NK-92 treated with Interleukin-12 subunit alpha and Interleukin-12 subunit beta, amount 100 ng/mL, for 24 hours (cell line): ENCODE measurements around the gene IMP4.

Source experiments
- DNase-seq: peaks from one replicate; lab custom pipeline; 2025; lab: John Stamatoyannopoulos, UW

Gene IMP4

DNA sequence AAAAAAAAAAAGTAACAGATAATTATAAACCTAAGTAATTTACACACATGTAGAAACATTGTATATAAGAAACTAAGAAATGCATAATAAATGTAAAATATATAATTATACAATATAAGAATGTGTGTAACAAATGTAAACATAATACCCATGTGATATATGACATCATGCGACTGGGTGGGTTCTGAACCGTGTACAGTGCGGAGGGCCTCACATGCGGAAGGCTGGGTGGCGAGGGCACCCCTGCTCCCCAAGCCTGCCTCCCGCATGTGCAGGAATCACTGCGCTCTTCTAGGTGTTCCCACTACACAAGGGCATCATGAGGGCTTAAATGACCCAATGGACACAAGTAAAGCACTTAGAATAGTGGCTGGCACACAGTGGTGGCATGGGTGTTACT, 15.2 kb downstream of the IMP4 start:
- no peak for DNase-seq

DNA sequence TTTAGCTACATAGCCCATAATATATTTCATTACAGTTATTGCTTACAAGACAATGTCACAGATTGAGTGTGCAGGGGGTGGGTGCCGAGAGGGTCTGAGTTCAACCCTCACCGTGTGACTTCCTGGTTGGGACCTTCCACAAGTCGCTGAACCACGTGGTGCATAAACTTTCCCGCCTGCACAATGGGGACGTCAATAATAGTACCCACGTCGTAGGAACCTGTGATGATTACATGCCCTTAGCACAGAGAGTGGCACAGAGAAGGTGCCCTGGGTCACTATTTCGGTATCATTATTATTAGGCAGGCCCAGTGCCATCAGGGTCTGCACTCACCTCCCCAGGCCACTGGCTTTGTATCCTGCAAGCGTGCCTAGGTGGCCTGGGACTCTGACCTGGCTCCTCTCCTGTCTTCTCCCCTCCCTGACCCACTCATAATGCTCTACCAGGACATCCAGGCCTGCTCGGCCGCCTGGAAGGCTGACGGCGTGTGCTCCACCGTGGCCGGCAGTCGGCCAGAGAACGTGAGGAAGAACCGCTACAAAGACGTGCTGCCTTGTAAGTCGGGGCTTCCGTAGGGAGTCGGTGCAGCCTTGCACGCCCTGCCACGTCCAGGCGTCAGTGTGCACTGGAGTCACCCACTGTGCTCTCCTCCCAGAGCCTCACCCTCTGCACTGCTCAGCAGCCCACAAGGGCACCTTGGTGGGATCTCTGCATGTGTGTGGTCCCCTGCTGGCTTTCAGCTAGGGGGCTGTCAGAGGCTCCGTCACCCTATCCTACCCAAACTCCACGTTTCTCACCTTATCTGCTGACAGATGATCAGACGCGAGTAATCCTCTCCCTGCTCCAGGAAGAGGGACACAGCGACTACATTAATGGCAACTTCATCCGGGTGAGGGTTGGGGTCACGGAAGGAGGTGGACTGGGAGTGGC, 16.0 kb downstream of the IMP4 start:
- no peak for DNase-seq

DNA sequence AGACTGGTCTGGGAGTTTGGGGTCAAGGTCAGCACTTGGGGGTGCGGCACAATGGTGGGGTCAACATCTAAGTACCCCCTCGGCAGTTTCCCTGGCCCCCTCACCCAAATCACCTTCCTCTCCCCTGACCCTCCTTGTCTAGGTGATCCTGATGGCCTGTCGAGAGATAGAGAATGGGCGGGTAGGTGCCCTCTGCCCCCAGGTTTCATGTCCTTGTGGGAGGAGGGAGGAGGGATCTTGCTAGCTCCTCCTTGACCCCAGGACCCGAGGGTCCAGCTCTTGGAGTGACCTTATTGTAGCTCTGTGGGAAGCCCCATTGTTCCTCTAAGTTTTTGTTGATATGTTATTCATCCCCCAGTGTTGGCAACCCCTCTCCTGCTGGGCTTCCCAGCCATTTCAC, 16.8 kb downstream of the IMP4 start:
- no peak for DNase-seq

DNA sequence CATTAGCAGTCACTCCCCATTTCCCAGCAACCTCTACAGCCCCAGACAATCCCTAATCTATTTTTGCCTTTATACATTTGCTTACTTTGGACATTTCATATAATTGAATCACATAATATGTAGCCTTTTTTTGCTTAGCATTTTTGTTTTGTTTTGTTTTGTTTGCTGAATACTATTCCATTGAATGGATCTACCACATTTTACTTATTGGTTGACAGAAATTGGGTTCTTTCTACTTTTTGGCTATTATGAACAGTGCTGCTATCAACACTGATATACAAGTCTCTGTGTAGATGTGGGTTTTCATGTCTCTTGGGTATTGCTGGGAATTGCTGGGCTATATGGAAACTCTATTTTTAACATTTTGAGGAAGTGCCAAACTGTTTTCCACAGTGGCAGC, 20.8 kb downstream of the IMP4 start:
- no peak for DNase-seq

DNA sequence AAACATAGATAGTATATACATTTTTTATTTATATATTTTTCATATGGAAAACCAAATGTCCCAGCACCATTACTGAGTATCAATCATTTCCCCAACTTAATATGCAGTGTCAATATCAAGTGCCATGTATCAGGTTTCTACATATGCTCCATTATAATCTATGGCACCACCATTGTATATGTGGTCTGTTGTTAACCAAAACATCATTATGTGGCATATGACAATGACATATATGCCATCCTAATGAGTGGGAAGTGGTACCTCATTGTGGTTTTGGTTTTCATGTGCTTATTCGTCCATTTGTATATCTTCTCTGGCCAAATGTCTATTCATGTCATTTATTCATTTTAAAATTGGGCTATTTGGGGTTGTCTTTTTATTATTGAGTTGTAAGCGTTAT, 22.4 kb downstream of the IMP4 start:
- no peak for DNase-seq

DNA sequence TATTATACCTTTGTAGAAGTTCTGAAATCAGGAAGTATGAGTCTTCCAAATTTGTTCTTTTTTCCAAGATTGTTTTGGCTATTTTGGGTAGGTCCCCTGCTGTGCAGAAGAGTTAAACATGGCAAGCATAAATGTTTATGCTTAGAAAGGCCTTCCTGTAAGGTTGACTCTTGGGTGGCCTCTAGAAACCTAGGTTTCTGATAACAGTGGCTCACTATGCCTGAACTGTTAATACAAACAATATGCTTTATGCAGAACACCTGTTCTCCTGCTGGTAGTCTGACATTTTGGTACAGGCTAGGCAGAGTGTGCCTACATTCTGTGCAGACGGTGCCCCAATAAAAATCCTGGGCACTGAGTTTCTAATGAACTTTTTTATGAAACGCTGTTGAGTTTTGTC, 23.3 kb downstream of the IMP4 start:
- no peak for DNase-seq

DNA sequence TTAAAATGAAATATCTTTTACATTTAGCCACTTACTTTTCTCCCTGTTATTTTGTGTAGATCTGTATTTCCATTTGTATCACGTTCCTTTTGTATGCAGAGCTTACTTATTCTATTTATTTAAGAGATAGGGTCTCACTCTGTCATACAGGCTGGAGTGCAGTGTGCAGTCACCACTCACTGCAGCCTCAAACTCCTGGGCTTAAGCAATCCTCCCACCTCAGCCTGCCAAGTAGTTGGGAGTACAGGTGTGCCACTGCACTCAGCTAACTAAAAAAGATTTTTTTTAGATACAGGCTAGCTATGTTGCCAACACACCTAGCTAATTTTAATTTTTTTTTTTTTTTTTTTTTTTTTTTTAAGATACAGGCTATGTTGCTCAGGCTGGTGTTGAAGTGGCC, 24.0 kb downstream of the IMP4 start:
- DNase-seq: no peak

DNA sequence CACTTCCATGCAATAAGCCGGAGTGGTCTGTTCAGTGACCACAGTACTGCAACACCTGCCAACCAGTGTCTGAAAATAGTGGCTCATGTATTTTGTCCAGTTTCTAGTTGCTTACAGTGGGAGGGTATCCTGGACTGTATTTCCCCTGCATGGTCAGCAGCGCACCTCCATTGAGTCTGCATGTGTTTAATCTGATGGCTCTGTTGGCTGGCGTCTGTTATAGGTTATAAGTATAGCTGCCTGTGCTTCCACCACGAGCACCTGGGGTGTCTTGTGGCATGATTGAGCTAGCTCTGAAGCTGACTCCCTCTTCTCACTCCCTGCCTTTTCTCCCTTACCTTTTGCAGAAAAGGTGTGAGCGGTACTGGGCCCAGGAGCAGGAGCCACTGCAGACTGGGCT, 26.1 kb downstream of the IMP4 start:
- DNase-seq: no peak

DNA sequence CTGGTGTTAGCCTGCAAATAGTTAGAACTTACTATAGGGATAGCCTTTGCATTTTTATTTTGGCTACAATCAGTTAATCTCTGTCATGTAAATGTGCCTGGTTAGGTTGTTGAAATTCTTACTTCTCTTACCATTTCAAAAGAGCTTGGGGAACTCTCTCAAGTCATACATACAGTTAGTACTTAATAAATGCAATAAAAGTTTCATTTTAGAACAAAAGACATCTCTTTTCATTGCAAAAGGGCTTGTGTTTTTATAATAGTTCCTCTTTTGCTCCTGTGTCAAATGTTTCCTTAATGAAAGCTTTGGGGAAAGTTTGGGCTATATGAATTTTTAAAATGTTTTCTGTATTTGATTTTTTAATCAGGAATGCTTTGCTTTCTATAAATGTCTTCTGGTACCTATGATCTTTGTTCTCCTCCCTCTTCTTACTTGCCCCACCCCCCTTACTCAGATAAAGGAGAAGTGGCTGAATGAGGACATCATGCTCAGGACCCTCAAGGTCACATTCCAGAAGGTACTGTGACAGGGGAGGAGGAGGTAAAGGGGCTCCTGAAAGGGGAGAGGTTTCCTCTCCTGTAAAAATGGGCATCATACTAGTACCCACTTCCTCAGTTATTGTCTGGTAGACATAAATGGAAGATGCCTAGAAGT, 26.7 kb downstream of the IMP4 start:
- DNase-seq: no peak

DNA sequence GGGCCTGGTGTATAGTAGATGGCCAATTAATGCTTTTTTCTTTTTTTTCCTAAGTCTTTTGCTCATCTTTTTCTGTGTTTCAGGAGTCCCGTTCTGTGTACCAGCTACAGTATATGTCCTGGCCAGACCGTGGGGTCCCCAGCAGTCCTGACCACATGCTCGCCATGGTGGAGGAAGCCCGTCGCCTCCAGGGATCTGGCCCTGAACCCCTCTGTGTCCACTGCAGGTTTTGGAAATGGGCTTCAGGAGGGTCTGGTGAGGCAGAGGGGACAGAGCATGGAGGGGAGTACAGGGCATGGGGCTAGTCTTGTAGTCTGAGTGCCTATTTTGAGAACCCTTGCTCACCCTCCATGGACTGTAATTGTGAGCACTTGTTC, 27.3 kb downstream of the IMP4 start:
- no peak for DNase-seq

DNA sequence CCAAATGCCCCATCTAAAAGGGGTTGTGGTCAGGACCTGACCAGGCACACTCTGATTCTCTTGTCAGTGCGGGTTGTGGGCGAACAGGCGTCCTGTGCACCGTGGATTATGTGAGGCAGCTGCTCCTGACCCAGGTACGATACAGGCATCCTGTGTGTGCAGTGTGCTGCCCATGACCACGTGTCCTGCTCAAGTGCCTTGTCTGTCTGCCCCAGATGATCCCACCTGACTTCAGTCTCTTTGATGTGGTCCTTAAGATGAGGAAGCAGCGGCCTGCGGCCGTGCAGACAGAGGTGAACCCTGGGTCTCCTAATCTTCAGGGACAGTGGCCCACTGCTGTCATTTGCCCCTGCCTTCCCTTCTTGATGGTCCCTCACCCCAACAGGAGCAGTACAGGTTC, 27.8 kb downstream of the IMP4 start:
- DNase-seq: no peak

DNA sequence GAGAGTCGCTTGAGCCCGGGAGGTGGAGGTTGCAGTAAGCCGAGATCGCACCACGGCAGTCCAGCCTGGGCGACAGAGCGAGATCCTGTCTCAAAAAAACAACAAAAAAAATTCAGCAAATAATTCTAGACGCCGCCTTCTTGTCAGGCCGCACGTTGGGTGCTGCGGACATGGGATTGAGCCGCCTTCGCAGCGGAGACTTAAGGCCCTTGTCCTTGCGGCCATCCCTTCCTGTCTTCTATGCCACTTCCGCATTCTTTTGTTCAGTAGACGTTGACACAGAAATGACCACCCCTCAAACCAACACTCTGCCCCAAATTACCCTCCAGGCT, 29.0 kb downstream of the IMP4 start:
- DNase-seq: no peak

DNA sequence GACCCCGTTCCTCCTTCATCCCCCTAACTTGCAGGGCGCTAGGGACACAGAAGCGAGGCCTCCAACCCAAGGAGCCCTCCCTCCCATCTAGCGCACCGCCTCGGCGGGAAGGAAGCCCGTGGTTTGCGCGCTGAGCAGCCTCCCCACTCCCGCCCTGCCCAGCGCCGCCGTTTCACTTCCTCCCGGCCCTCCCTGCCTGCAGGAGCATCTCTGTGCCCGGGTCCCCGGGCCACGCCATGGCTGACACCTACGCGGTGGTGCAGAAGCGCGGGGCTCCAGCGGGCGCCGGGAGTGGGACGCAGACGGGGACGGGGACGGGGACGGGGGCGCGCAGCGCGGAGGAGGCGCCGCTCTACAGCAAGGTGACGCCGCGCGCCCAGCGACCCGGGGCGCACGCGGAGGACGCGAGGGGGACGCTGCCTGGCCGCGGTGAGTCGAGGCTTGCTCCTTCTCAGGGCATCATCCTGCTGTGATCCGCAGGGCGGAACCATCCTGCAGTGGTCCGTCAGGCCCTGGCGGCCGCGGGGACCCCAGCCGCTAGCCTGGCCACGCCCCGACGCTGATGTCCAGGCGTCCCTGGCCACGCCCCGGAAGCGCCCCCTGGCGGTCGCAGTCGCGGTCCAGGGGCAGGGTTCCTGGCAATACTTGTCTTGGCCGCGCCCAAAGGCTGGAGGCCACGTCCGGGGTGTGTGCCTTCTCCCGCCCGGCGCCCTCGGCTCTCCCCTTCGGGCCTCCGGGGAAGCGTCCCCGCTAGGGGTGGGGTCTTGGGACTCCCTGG, 29.5 kb downstream of the IMP4 start:
- DNase-seq: peak; percentile 83

DNA sequence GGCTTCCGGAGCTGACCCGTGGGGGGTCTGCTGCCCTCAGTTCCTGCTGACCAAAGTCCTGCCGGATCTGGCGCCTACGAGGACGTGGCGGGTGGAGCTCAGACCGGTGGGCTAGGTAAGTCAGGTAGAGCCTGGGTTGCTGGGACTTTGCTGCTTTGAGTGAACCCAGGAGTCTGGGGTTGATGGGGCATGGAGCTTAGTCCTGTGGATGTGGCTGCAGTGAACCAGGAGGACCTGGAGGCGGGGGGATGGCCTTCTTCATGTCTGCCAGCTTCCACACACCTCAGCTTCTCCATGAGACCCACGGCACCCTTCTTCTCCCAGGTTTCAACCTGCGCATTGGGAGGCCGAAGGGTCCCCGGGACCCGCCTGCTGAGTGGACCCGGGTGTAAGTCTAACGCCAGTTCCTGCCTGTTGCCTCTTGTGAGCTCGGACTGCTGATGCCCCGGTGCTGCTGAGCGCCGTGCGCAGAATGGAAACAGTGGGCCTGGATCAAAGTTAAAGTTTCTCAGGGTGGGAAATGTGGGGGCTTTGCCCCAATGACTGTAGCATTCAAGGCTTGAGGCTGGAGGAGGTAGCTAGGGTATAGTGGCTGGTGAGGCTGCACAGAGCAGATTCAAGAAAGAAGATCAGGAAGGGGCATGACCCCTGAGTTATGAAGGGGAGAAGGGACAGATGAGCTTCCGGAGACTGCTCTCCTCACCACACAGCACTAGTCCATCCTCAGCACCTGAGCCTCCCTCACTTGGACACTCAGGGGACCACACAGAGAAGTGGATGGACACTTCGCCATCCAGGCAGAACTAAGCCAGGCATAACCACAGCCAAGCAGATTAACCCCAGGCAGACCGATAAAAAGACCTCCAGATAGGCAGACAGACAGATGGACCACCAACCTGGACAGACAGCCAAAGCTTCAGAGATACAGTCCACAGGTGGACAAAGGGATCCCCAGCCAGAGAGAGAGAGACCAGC, 30.4 kb downstream of the IMP4 start:
- no peak for DNase-seq

DNA sequence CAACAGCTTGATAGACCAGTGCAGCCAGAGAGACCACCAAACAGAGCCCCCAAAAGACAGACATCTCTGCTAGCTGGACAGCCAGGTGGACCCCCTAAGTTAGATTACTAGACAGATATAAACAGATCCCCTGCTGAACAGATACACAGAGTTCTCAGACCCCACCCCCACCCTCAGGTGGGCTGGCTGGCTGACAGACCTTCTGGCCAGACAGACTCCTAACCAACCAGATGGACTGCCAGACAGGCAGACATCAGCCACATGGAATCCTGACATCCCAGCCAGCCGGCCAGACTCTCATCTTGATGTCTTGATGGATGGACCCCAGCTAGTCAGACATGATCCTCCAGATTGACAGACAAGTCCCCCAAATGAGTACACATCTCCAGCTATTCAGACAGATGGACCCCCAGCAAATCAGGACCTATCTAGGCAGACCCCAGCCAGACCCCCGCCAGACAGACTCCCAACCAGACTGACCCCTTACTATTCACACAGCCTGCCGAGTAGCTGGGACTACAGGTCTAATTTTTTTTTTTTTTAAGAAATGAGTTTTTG, 31.2 kb downstream of the IMP4 start:
- no peak for DNase-seq

DNA sequence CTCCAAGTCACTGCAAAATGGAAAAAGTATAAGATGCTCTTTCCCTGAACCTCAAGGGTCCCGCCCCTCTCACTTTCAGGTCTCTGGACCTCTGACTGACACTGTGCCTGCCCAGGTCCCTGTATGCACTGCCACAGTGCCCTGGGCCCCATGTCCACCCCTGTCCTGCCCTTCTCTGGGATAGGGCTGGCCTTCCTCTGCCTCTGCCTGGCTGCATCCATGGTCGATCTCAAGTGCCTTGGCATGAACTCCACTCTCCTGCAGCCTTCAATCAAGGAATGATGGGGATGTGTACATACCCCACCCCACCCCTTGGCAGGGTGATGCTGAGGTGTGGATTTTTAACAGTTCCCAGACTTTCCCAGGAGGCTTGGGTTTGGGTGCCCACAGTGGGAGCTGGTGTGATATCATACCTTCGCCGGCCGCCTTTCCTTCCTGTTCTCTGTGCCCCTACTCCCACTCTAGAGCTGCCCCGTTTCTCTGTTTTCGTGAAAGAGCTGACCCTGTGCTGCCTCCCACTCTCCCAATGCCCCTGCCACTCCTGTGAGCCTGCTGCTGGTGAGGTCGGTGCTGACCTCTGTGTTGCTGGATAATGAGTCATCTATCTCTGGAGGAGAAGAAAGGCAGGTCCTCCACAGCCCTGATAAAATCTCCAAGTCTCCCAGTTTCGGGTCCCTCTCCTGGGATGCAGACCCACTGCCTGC, 32.0 kb downstream of the IMP4 start:
- no peak for DNase-seq

DNA sequence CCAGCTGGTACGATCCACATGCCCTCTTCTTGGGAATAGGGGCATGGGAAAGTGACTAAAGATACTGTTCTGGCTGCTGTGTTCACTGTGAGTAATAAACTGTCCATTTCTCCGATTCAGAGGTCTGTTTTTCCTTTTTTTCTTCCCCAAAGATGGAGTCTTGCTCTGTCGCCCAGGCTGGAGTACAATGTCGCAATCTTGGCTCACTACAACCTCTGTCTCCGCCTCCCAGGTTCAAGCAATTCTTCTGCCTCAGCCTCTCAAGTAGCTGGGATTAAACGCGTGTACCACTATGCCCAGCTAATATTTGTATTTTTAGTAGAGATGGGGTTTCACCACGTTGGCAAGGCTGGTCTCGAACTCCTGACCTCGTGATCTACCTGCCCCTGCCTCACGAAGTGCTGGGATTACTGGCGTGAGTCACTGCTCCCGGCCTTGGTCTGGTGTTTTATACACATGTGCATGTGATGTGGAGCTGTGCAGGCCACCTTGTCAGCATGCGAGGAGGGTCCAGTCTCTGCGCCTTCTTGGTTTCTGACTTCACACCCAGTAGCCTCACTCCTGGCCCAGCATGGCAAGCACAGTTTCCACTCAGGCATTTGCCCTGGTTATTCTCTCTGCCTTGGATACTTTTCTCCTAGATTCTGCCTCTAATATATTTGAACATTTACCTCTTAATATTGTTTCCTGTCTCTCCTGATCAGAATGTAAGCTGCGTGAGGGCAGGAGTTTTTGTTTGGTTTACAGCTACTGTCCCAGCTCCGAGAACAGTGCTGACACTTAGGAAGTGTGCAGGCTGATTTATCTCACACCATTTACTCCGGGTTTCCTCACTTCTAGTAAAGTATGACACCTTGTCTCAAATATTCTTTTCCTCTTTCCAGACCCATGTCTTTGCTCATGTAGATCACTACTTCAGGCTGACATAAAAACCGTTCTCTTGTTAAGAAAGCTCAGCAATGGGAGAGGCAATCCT, 32.9 kb downstream of the IMP4 start:
- DNase-seq: no peak

DNA sequence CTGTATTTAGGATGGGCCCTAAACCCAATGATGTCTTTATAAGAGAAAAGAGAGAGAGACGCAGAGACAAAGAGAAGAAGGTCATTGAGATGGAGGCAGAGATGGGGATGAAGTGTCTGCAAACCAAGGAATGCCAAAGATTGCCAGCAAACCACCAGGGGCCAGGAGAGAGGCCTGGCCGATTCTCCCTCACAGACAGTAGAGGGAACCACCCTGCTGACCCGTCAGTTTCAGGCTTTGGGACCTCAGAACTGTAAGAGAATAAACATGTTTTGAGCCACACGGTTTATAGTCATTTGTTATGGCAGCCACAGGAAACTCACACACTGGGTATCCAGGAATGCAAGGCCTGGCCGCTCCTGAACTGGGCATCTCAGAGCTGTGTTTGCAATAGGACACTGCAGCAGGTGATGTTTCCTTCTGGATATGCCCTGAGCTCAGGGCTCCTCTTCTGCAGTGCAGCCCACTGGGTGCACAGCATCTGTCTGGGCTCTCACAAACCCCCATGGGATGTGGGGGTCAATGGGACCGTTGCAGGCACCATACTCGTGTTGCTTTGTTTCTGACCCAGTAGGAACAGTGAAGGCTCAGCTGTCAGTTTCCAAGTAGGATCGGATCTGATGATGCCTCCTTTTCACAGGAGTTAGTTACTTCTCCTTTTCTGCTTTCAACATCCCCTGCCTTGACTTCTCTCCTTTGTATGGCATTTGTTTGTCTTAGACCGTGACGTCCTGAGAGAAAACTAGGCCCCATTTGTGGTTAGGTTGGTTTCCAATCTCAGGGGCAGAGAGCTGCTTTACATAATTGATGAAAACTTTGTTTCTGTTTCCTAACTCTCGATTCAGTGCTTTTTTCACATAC, 34.0 kb downstream of the IMP4 start:
- no peak for DNase-seq

DNA sequence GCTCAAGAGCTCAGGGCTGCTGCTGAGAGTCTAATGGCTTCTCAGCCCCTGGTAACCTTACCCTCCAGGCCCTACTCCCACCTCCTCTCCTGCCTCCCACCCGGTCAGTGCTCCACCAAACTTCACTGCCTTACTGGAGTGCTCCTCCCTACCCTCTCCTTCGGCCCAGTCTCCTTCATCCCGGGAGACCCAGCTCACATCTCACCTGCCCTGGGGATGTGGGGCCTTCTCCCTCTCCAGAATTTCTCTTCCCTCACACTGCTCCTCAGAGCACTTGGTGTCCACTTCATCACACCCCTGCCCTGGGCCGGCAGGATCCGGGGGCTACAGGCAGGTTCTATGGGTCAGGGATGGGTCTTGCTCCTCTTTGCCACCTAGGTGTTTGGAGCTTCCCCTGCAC, 34.8 kb downstream of the IMP4 start:
- DNase-seq: no peak
